ENCODE measurements around the gene ITGA8. TPM values are rescaled to one million over a fixed set of nuclear protein-coding genes. Genes with fewer than 3 reads are reported as not detected.

The ITGA8 gene
- total and polyA plus RNA-seq, 2 of the 13 experiments (the other 11 are each of a cell fraction or from before 2014, with no cell fraction given), result not detected

- CTCF ChIA-PET (ENCODE audit: low intra/inter-chr PET ratio, low total read pairs), result no interaction called here
- FAIRE-seq, result no peak
- ATAC-seq, result no peak
These were observed 18.7 kb upstream of the ITGA8 start for GRCh38 chr10:15738270-15738925.

More at GRCh38 chr10:15738270-15738925, 18.7 kb upstream of the ITGA8 start:
- no peak overlapping the region for H3K27ac ChIP-seq (ENCODE audit: extremely low read length, insufficient read depth, low read length)
- no peak overlapping the region for H2AFZ ChIP-seq (ENCODE audit: low read length)
- POLR2A ChIA-PET, result no interaction called here
- no peaks in the 10 kb centered on the region for H3K9me3 ChIP-seq (ENCODE audit: low read length)
- no peak overlapping the region for H3K9ac ChIP-seq (ENCODE audit: insufficient read depth, low read depth, low read length)
- H3K4me1 ChIP-seq (ENCODE audit: insufficient read depth, low read length), result no peaks in the 10 kb centered on the region
- TF ChIP-seq ZNF512B (CRISPR knock-in tag; IDR thresholded peaks at IDR 0.05; ENCODE audit: borderline replicate concordance) (no peak), DR1 (CRISPR knock-in tag; IDR thresholded peaks at IDR 0.05) (no peak)
- intact Hi-C loops (cut with micrococcal nuclease; ENCODE audit: unreplicated experiment) (no loop called here), in situ Hi-C loops (cut with HindIII; ENCODE audit: extremely low pct_ligation_motif_present, low pct_unique_long_range_greater_than_20kb) (no loop called here)
- no peaks in the 10 kb centered on the region for H4K20me1 ChIP-seq (ENCODE audit: insufficient read depth, low read length)
- H3K36me3 ChIP-seq (replicated peaks in 1 of 2; ENCODE audit: control insufficient read depth in 1 of 2, insufficient read depth in 2 of 2, low read length in 2 of 2), result no peaks in the 10 kb centered on the region
- 23% methylated on average over 10 of the region's 10 CpGs for WGBS (ENCODE audit: low lambda C conversion rate)
- H3K27me3 ChIP-seq (ENCODE audit: control insufficient read depth in 1 of 2, insufficient read depth in 2 of 2, low read length in 2 of 2), result peaks cover 0 to 6% of the 10 kb centered on the region in 2 experiments; a peak in 2 of 5 replicates
- DNase-seq (ENCODE audit: low spot score), result no peak
- no peaks in the 10 kb centered on the region for H3K79me2 ChIP-seq (ENCODE audit: insufficient read depth, low read length)
- no peak overlapping the region for H3K4me3 ChIP-seq (replicated peaks in 1 of 3; ENCODE audit: insufficient read depth in 1 of 3, low read depth in 2 of 3, low read length in 3 of 3)
- BruUV-seq (replicated peaks), result no TSS peak
- no peak overlapping the region for H3K4me2 ChIP-seq (ENCODE audit: low read depth, low read length)

Data from HepG2 (cell line).